ENCODE results near the gene UBTD2.

UBTD2 gene

GRCh38 chr5:172162323-172162986 lies 121.1 kb downstream of the UBTD2 start:
- peak; percentile 16 for TF ChIP-seq CTCF (IDR thresholded peaks at IDR 0.05; ENCODE audit: low read depth, low read length)
- no peak for DNase-seq (ENCODE audit: extremely low read depth, low read depth)

- DNase-seq (ENCODE audit: extremely low read depth, low read depth) = no peak
- no peak for TF ChIP-seq CTCF (IDR thresholded peaks at IDR 0.05; ENCODE audit: low read depth, low read length)
Measured at GRCh38 chr5:172160506-172160905, 123.1 kb downstream of the UBTD2 start.

Measured in AG09319 (cell line).